A673 (cell line): Measurements from ENCODE around the gene SLC6A14.

ENCODE experiments used
- CTCF ChIP-seq: fragments of 300-800, 200-600 bp; sonication (generic); conservative IDR thresholded peaks from 2 replicates; pipeline ENCODE4 v1.5.1; 2017; ENCODE audit warnings: low read depth, mild to moderate bottlenecking, antibody characterized with exemption, low read length, moderate library complexity, mixed read lengths
- EZH2 ChIP-seq: fragments of 200-600 bp; sonication (generic); IDR thresholded peaks from 2 replicates; pipeline ENCODE4 v1.6.1; 2017; ENCODE audit warnings: borderline replicate concordance, low read depth, mild to moderate bottlenecking, mixed read lengths, antibody characterized with exemption, low read length; ENCODE audit not compliant: poor library complexity, severe bottlenecking

GRCh38 chrX:116490104-116490503 is 53.7 kb downstream of the SLC6A14 start:
- TF ChIP-seq CTCF (peak; percentile 56), EZH2 (no peak)
